ENCODE measurements around the gene NTRK3. TPM values are rescaled to one million over a fixed set of nuclear protein-coding genes. Genes with fewer than 3 reads are reported as not detected.

The NTRK3 gene
- total RNA-seq, 6 experiments from 2014 or later: 0.35 to 0.75 (median 0.46) TPM

GRCh38 chr15:87955284-87955909 is 301.1 kb downstream of the NTRK3 start:
- Histone ChIP-seq H3K9me3 (no peaks in the 10 kb centered on the region), H3K27me3 (no peaks in the 10 kb centered on the region), H3K4me1 (no peaks in the 10 kb centered on the region), H3K27ac (no peak overlapping the region), H3K4me3 (no peak overlapping the region), H3K36me3 (no peaks in the 10 kb centered on the region)
- DNase-seq (no peak), ATAC-seq (no peak)
- 53% methylated on average over 7 of the region's 10 CpGs for WGBS (ENCODE audit: insufficient coverage, low coverage, low lambda C conversion rate, missing lambda C conversion rate)
- intact Hi-C loops (cut with DNase I): no loop called here
- TF ChIP-seq POLR2A (IDR thresholded peaks at IDR 0.05): no peak
- TF ChIP-seq, protein P1, sequence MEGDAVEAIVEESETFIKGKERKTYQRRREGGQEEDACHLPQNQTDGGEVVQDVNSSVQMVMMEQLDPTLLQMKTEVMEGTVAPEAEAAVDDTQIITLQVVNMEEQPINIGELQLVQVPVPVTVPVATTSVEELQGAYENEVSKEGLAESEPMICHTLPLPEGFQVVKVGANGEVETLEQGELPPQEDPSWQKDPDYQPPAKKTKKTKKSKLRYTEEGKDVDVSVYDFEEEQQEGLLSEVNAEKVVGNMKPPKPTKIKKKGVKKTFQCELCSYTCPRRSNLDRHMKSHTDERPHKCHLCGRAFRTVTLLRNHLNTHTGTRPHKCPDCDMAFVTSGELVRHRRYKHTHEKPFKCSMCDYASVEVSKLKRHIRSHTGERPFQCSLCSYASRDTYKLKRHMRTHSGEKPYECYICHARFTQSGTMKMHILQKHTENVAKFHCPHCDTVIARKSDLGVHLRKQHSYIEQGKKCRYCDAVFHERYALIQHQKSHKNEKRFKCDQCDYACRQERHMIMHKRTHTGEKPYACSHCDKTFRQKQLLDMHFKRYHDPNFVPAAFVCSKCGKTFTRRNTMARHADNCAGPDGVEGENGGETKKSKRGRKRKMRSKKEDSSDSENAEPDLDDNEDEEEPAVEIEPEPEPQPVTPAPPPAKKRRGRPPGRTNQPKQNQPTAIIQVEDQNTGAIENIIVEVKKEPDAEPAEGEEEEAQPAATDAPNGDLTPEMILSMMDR (IDR thresholded peaks at IDR 0.05): no peak

- WGBS (ENCODE audit: insufficient coverage, low coverage, low lambda C conversion rate, missing lambda C conversion rate): 24% methylated on average over 2 of the region's 2 CpGs
- H3K4me1 ChIP-seq: no peaks in the 10 kb centered on the region
- H3K9me3 ChIP-seq: no peaks in the 10 kb centered on the region
- no peak for ATAC-seq
- no peak for DNase-seq
- intact Hi-C loops (cut with DNase I): no loop called here
- no peak overlapping the region for H3K4me3 ChIP-seq
- H3K27me3 ChIP-seq: no peaks in the 10 kb centered on the region
- no peak overlapping the region for H3K27ac ChIP-seq
- no peaks in the 10 kb centered on the region for H3K36me3 ChIP-seq
- no peak for TF ChIP-seq POLR2A (IDR thresholded peaks at IDR 0.05)
- TF ChIP-seq, protein P1 (IDR thresholded peaks at IDR 0.05): no peak
Observed at GRCh38 chr15:87954793-87955192, 301.7 kb downstream of the NTRK3 start.

GRCh38 chr15:87952736-87953287 is 303.7 kb downstream of the NTRK3 start:
- Histone ChIP-seq H3K27ac (no peak overlapping the region), H3K27me3 (no peaks in the 10 kb centered on the region), H3K4me1 (no peaks in the 10 kb centered on the region), H3K36me3 (no peaks in the 10 kb centered on the region), H3K9me3 (no peaks in the 10 kb centered on the region), H3K4me3 (no peak overlapping the region)
- TF ChIP-seq POLR2A (IDR thresholded peaks at IDR 0.05): no peak
- TF ChIP-seq, protein P1 (IDR thresholded peaks at IDR 0.05): no peak
- intact Hi-C loops (cut with DNase I): no loop called here
- WGBS (ENCODE audit: insufficient coverage, low coverage, low lambda C conversion rate, missing lambda C conversion rate): 68% methylated on average over 4 of the region's 23 CpGs
- ATAC-seq: no peak
- no peak for DNase-seq

DNA sequence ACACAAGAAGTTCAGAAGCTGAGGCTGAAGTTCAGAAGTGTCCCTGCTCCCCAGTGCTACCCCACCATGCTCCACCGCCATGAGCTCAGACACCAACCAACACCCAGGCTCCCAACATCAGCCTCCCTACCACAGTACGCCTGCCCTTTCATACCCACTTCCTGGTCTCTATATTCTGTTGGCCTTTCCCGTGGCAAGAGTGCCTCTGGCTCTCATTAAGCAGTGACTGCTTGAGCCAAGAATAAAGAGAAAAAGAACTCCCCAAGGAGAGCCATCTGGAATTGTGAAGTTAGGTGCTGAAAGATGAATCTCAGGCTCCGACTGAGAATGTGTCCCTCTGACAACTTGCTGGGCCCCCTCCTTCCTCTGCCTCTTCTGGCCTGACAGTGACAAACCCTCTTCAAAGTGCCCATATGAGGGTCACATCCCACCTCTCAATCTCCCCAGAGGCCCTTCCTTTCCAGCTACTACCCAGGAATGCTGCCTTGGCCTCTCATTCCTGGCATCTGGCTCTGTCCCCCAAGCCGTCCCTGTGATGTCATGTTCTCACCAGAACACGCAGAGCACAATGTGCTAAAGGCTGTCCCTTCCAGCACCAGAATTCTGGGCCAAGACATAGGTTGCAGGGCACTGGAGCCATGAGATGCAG is 306.8 kb downstream of the NTRK3 start:
- Histone ChIP-seq H3K27me3 (no peaks in the 10 kb centered on the region), H3K4me1 (no peaks in the 10 kb centered on the region), H3K9me3 (no peaks in the 10 kb centered on the region), H3K27ac (no peak overlapping the region), H3K36me3 (no peaks in the 10 kb centered on the region), H3K4me3 (no peak overlapping the region)
- WGBS (ENCODE audit: insufficient coverage, low coverage, low lambda C conversion rate, missing lambda C conversion rate): 68% methylated on average over 5 of the region's 6 CpGs
- intact Hi-C loops (cut with DNase I): no loop called here
- DNase-seq (no peak), ATAC-seq (peak in 1 of 4 donors; percentile 29)
- TF ChIP-seq, protein P1 (IDR thresholded peaks at IDR 0.05): no peak
- TF ChIP-seq POLR2A (IDR thresholded peaks at IDR 0.05): no peak
